Heart right ventricle (tissue), 16 donors: ENCODE results near the gene NTHL1. TPM values are rescaled to one million over a fixed set of nuclear protein-coding genes. Genes with fewer than 3 reads are reported as not detected.

Source experiments
- ATAC-seq, 8 donors: fragments of 200-7000 bp; cut with Tn5 transposase; one replicate each; pipeline ENCODE4 v1.9.1; 2020; ENCODE audit warnings: mild to moderate bottlenecking in 8 of 8, moderate library complexity in 8 of 8, moderate number of reproducible peaks in 1 of 8
- DNase-seq, 2 donors: peaks; one replicate each; pipeline ENCODE4 v3.0.0-alpha.2; 2020
- H3K27ac ChIP-seq, 10 donors: fragments of 200-600 bp; sonication (generic) in 2 of 10; one replicate each; pipeline versions ENCODE4 v1.5.0 to v1.8.0; 2020 to 2022; ENCODE audit warnings: mild to moderate bottlenecking in 3 of 10
- H3K27me3 ChIP-seq, 7 donors: fragments of 200-600 bp; one replicate each; pipeline ENCODE4 v1.8.0; 2021 to 2022; ENCODE audit warnings: mild to moderate bottlenecking in 2 of 7
- H3K36me3 ChIP-seq, 9 donors: fragments of 200-600 bp; sonication (generic) in 1 of 9; one replicate each; pipeline versions ENCODE4 v1.5.0 to v1.8.0; 2020 to 2022; ENCODE audit warnings: mild to moderate bottlenecking in 2 of 9
- H3K4me1 ChIP-seq, 9 donors: fragments of 200-600 bp; sonication (generic) in 1 of 9; one replicate each; pipeline versions ENCODE4 v1.5.0 to v1.8.0; 2020 to 2022; ENCODE audit warnings: mild to moderate bottlenecking in 4 of 9
- H3K4me3 ChIP-seq, 10 donors: fragments of 200-600 bp; sonication (generic) in 2 of 10; one replicate each; pipeline versions ENCODE4 v1.5.0 to v1.8.0; 2020 to 2022; ENCODE audit warnings: mild to moderate bottlenecking in 7 of 10, moderate library complexity in 2 of 10
- H3K9me3 ChIP-seq, 11 donors: fragments of 200-600 bp in 10 of 11; sonication (generic) in 2 of 11; one replicate each; pipeline versions ENCODE4 v1.5.0 to v1.8.0; 2013 to 2022; ENCODE audit warnings: mild to moderate bottlenecking in 2 of 11, control low read depth in 1 of 11, moderate library complexity in 1 of 11
- WGBS, 2 donors: extraction: QIAGEN DNeasy Blood & Tissue Kit; methylation state at CpG; one replicate each; pipeline ENCODE4 v1.1.7; 2013; ENCODE audit warnings: inconsistent platforms in 1 of 2; 5-methylcytosine and 5-hydroxymethylcytosine counted together
- intact Hi-C, 10 donors: fragments of 100-400 bp; cut with DNase I; formaldehyde crosslinking; loops; one replicate each; pipeline versions ENCODE4 v1.11.1 to v1.14.2; 2022
- polyA plus RNA-seq, 2 donors: library from polyadenylated mRNA; stranded (reverse); fragments of 200-250 nt; gene quantifications; one replicate each; pipeline ENCODE4 v1.2.3, GENCODE V29; 2013
- total RNA-seq, 10 donors: library from RNA; stranded (reverse); fragmentation: NEBNext Ultra II Directional in 3 of 10; extraction: Animal tissue kit (Norgen Biotek cat#: 25700) in 3 of 10; gene quantifications; one replicate each; pipeline versions ENCODE4 v1.2.1 to v1.2.4, GENCODE V29; 2021 to 2023
- TF ChIP-seq, protein P1 (sequence below), 9 donors: fragments of 200-600 bp; sonication (generic) in 2 of 9; IDR thresholded peaks; one replicate each; pipeline versions ENCODE4 v1.5.0 to v1.8.0; 2021 to 2022; ENCODE audit warnings: antibody characterized with exemption in 9 of 9, mild to moderate bottlenecking in 5 of 9, moderate library complexity in 1 of 9
- donor health status: Arrhythmogenic right ventricular cardiomyopathy.
- donor health status: ischemic (EF 13 %, LVEDD 7.1; RV severe dilation, severe dysfunction).
- donor health status: healthy with polysubstance abuse.
- donor health status: DM: no; HTN: yes; CAD: no.
- donor health status: DM: no; HTN: no; CAD: no.
- donor health status: ischemic (EF 25% LVEDD 6.9; RV normal size, moderate dysfunction).
- donor health status: ischemic (EF 25% LVEDD 5.7; RV mildly dilated, moderate dysfunction).
- donor health status: healthy.
- donor health status: DM: yes; HTN: yes; CAD: no.
- donor health status: Ischemic cardiomyopathy.
- donor health status: ischemic (EF 35%, LVEDD 5.7; RV mildly dilated, moderate dysfunction).
- donor health status: nonischemic (EF 11% LVEDD 7.7; RV severe dilation, severe dysfunction).
- donor health status: DM: yes; HTN: yes; CAD: no.
- donor health status: PGD.
- donor health status: ischemic (EF 29% LVEDD 5.4; RV normal size, mild dysfunction).
- donor health status: nonischemic (EF 23%, LVEDD 6.1; RV moderate dilation, normal function).

Gene NTHL1
- total and polyA plus RNA-seq, 12 donors = 9.8 to 51.9 (median 13.9) TPM

DNA sequence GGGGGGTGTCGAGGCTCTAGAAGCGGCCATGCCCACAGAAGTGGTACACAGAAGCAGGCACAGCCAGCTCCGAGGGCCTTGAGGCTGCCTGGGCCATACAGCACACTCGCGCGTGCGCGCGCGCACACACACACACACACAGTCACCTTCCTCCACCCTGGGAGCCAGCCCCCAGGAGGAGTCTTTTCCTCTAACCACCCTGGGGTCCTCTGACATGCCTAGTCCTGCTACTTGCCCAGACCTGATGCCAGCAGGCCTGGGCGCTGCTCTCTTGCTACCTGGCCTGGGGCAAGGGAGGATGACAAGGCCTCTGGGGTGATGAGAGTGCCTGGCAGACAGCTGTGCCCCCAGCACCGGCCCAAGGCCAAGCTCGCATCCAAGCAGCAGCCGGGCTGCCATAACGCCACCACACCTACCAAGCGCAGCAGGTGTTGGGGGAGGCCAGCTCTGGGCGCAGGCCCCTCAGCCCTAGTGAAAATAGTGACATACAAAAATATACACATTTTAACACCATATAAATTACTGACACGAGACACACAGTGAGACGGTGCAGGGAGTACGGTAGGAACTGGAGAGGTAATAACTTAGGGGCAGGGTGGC is 41.2 kb upstream of the NTHL1 start:
- Histone ChIP-seq H3K36me3 (peaks cover 0 to 96% (median 81%) of the 10 kb centered on the region in 9 donors), H3K27me3 (no peaks in the 10 kb centered on the region), H3K27ac (peak overlapping the region in 1 of 10 donors; percentile 88), H3K9me3 (no peaks in the 10 kb centered on the region), H3K4me3 (no peak overlapping the region), H3K4me1 (peaks cover 0 to 16% (median 0%) of the 10 kb centered on the region in 9 donors)
- no peak for ATAC-seq
- DNase-seq = no peak
- intact Hi-C loops = loop anchor here in 3 of 10 donors (5.0 to 10.0 kb wide), 3 partner anchors 37 to 64 kb away; partner anchors contain the start of genes NHERF2 (in 1 of the 3) and RAB26 (in 1 of the 3)
- 88 to 90% methylated on average over 20 of the region's 20 CpGs for WGBS, 2 donors
- TF ChIP-seq, protein P1, sequence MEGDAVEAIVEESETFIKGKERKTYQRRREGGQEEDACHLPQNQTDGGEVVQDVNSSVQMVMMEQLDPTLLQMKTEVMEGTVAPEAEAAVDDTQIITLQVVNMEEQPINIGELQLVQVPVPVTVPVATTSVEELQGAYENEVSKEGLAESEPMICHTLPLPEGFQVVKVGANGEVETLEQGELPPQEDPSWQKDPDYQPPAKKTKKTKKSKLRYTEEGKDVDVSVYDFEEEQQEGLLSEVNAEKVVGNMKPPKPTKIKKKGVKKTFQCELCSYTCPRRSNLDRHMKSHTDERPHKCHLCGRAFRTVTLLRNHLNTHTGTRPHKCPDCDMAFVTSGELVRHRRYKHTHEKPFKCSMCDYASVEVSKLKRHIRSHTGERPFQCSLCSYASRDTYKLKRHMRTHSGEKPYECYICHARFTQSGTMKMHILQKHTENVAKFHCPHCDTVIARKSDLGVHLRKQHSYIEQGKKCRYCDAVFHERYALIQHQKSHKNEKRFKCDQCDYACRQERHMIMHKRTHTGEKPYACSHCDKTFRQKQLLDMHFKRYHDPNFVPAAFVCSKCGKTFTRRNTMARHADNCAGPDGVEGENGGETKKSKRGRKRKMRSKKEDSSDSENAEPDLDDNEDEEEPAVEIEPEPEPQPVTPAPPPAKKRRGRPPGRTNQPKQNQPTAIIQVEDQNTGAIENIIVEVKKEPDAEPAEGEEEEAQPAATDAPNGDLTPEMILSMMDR (IDR thresholded peaks at IDR 0.05) = no peak

DNA sequence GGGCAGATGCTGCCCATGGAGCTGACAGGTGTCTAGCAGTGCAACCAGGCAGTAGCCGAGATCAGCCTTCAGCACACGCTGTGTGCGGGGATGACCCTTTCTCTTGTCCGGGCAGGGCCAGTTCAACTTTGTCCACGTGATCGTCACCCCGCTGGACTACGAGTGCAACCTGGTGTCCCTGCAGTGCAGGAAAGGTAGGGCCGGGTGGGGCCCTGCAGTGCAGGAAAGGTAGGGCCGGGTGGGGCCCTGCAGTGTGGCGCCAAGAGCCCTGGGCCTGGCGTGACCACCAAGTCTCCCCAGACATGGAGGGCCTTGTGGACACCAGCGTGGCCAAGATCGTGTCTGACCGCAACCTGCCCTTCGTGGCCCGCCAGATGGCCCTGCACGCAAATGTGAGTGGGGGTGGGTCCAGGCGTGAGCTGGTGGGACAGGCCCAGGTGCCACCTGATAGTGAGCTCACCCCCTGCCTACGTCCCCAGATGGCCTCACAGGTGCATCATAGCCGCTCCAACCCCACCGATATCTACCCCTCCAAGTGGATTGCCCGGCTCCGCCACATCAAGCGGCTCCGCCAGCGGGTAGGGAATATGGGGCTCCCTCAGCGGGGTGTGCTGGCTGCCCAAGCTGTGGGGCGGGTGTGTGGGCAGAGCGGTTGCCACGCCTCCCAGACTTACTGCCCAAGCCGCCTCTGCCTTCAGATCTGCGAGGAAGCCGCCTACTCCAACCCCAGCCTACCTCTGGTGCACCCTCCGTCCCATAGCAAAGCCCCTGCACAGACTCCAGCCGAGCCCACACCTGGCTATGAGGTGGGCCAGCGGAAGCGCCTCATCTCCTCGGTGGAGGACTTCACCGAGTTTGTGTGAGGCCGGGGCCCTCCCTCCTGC is 40.4 kb upstream of the NTHL1 start:
- DNase-seq (no peak), ATAC-seq (no peak)
- peaks cover 0 to 96% (median 78%) of the 10 kb centered on the region in 9 donors for H3K36me3 ChIP-seq
- no peak overlapping the region for H3K4me3 ChIP-seq
- H3K4me1 ChIP-seq = peaks cover 0 to 24% (median 9%) of the 10 kb centered on the region in 9 donors
- intact Hi-C loops = loop anchor here in 3 of 10 donors (5.0 to 10.0 kb wide), 3 partner anchors 36 to 63 kb away; partner anchors contain the start of genes NHERF2 (in 1 of the 3) and RAB26 (in 1 of the 3)
- H3K27me3 ChIP-seq = no peaks in the 10 kb centered on the region
- no peaks in the 10 kb centered on the region for H3K9me3 ChIP-seq
- 92 to 93% methylated on average over 41 of the region's 41 CpGs for WGBS, 2 donors
- TF ChIP-seq, protein P1 (IDR thresholded peaks at IDR 0.05) = no peak
- H3K27ac ChIP-seq = no peak overlapping the region

DNA sequence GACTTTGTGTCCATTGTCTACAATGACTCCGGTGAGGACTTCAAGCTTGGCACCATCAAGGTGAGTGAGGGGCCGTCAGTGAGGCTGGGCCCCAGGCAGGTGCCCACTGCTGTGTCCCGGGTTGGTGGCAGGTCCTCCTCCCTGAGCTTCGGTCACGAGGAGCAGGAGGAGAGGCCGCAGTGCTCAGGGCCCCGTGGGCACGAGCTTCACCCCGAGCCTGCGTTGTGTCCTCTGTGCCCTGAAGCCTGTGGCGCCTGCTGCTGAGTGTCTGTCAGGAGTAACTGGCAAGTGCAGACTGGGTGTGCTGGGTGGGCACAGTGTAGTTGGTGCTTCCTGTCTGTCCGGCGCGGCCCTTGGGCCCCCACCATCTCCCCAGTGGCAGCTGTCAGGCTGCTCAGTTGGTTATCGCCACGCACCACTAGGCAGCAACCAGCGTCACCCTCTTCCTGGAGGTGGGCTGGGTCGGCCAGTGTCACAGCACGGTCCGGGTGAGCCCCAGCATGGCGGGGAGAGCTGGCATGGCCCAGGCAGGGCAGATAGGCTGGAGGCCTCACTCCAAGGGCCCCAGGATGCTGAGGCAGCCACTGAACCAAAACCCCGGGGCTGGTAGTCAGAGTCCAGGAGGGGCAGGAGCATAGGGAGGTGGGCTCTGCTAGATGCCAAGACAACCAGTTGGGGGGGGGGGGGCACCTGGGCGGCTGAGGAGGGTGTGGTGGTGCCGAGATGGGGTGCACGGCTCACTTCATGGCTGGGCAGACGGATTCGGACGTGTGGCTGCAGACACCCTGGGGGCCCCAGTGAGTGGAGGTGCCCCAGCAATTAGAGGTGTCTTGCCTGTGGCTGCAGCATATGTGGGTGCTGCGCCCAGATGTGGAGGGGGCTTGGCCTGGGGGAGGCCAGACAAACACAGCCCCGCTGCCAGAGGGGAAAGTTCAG is 39.4 kb upstream of the NTHL1 start:
- Histone ChIP-seq H3K27ac (no peak overlapping the region), H3K27me3 (no peaks in the 10 kb centered on the region), H3K4me1 (peaks cover 5 to 33% (median 17%) of the 10 kb centered on the region in 9 donors), H3K36me3 (peaks cover 0 to 96% (median 71%) of the 10 kb centered on the region in 9 donors), H3K9me3 (no peaks in the 10 kb centered on the region), H3K4me3 (no peak overlapping the region)
- intact Hi-C loops = loop anchor here in 3 of 10 donors (5.0 to 10.0 kb wide), 3 partner anchors 35 to 62 kb away; partner anchors contain the start of genes NHERF2 (in 1 of the 3) and RAB26 (in 1 of the 3)
- TF ChIP-seq, protein P1 (IDR thresholded peaks at IDR 0.05) = no peak
- no peak for DNase-seq
- no peak for ATAC-seq
- 89 to 91% methylated on average over 30 of the region's 30 CpGs for WGBS, 2 donors
